ENCODE results near the gene PLEKHM3. TPM values are rescaled to one million over a fixed set of nuclear protein-coding genes. Genes with fewer than 3 reads are reported as not detected.

The PLEKHM3 gene
- total RNA-seq, 6 donors from 2014 or later = 16.4 to 56.3 (median 28.6) TPM

- WGBS, 2 donors = 78 to 92% methylated on average over 6 of the region's 6 CpGs
- Histone ChIP-seq H3K36me3 (no peaks in the 10 kb centered on the region), H3K27me3 (no peaks in the 10 kb centered on the region), H3K4me3 (no peak overlapping the region), H3K27ac (no peak overlapping the region), H3K4me1 (peaks cover 0 to under 1% (median 0%) of the 10 kb centered on the region in 4 donors), H3K9me3 (no peaks in the 10 kb centered on the region)
- no peak for ATAC-seq (ENCODE audit: low FRiP score in 2 of 2)
- no peak for DNase-seq
- no peak for TF ChIP-seq CTCF (IDR thresholded peaks at IDR 0.05)
- TF ChIP-seq POLR2AphosphoS5 (IDR thresholded peaks at IDR 0.05) = no peak
- TF ChIP-seq EP300 (IDR thresholded peaks at IDR 0.05) = no peak
- TF ChIP-seq POLR2A (IDR thresholded peaks at IDR 0.05) = no peak
Observed at GRCh38 chr2:207920721-207921120, 104.6 kb downstream of the PLEKHM3 start.

GRCh38 chr2:207920321-207920720 is 105.0 kb downstream of the PLEKHM3 start:
- no peaks in the 10 kb centered on the region for H3K36me3 ChIP-seq
- H3K4me3 ChIP-seq = no peak overlapping the region
- no peaks in the 10 kb centered on the region for H3K9me3 ChIP-seq
- H3K4me1 ChIP-seq = no peaks in the 10 kb centered on the region
- 91 to 94% methylated on average over 3 of the region's 3 CpGs for WGBS, 2 donors
- no peak for TF ChIP-seq POLR2AphosphoS5 (IDR thresholded peaks at IDR 0.05)
- TF ChIP-seq EP300 (IDR thresholded peaks at IDR 0.05) = no peak
- TF ChIP-seq CTCF (IDR thresholded peaks at IDR 0.05) = no peak
- TF ChIP-seq POLR2A (IDR thresholded peaks at IDR 0.05) = no peak
- H3K27ac ChIP-seq = no peak overlapping the region
- ATAC-seq (ENCODE audit: low FRiP score in 2 of 2) (no peak), DNase-seq (no peak)
- H3K27me3 ChIP-seq = no peaks in the 10 kb centered on the region

GRCh38 chr2:207919164-207919919 is 106.0 kb downstream of the PLEKHM3 start:
- Histone ChIP-seq H3K4me3 (no peak overlapping the region), H3K4me1 (no peaks in the 10 kb centered on the region), H3K27me3 (no peaks in the 10 kb centered on the region), H3K27ac (no peak overlapping the region), H3K36me3 (no peaks in the 10 kb centered on the region), H3K9me3 (no peaks in the 10 kb centered on the region)
- ATAC-seq (ENCODE audit: low FRiP score in 2 of 2) (no peak), DNase-seq (no peak)
- 89 to 92% methylated on average over 8 of the region's 8 CpGs for WGBS, 2 donors
- TF ChIP-seq EP300 (IDR thresholded peaks at IDR 0.05) (no peak), POLR2A (IDR thresholded peaks at IDR 0.05) (no peak), CTCF (IDR thresholded peaks at IDR 0.05) (no peak), POLR2AphosphoS5 (IDR thresholded peaks at IDR 0.05) (no peak)

GRCh38 chr2:207914716-207915115 is 110.6 kb downstream of the PLEKHM3 start:
- H3K9me3 ChIP-seq = no peaks in the 10 kb centered on the region
- H3K4me3 ChIP-seq = no peak overlapping the region
- H3K4me1 ChIP-seq = no peaks in the 10 kb centered on the region
- no peak for ATAC-seq (ENCODE audit: low FRiP score in 2 of 2)
- no peak for DNase-seq
- no peaks in the 10 kb centered on the region for H3K36me3 ChIP-seq
- TF ChIP-seq EP300 (IDR thresholded peaks at IDR 0.05) (no peak), CTCF (IDR thresholded peaks at IDR 0.05) (no peak), POLR2A (IDR thresholded peaks at IDR 0.05) (no peak), POLR2AphosphoS5 (IDR thresholded peaks at IDR 0.05) (no peak)
- no peak overlapping the region for H3K27ac ChIP-seq
- H3K27me3 ChIP-seq = no peaks in the 10 kb centered on the region
- 90 to 93% methylated on average over 6 of the region's 6 CpGs for WGBS, 2 donors
